Mucosa of rectum (tissue), 2 donors: Measurements from ENCODE around the gene ADCY5.

ENCODE experiments used
- H3K27ac ChIP-seq, 2 donors: one replicate each; pipeline ENCODE4 v1.7.0; 2013; ENCODE audit warnings: inconsistent platforms in 2 of 2, low read depth in 2 of 2, low read length in 2 of 2
- H3K27me3 ChIP-seq, 2 donors: one replicate each; pipeline ENCODE4 v1.7.0; 2013; ENCODE audit warnings: low read length in 2 of 2; ENCODE audit not compliant: control insufficient read depth in 2 of 2, insufficient read depth in 2 of 2
- H3K36me3 ChIP-seq, 2 donors: one replicate each; pipeline ENCODE4 v1.7.0; 2013; ENCODE audit warnings: low read length in 2 of 2; ENCODE audit not compliant: control insufficient read depth in 2 of 2, insufficient read depth in 2 of 2
- H3K4me1 ChIP-seq, 2 donors: one replicate each; pipeline ENCODE4 v1.7.0; 2013; ENCODE audit warnings: low read length in 2 of 2, mild to moderate bottlenecking in 1 of 2; ENCODE audit not compliant: control insufficient read depth in 2 of 2, insufficient read depth in 2 of 2
- H3K4me3 ChIP-seq, 2 donors: one replicate each; pipeline ENCODE4 v1.7.0; 2013; ENCODE audit warnings: low read length in 2 of 2
- H3K9ac ChIP-seq, 2 donors: one replicate each; pipeline ENCODE4 v1.7.0; 2013; ENCODE audit warnings: low read length in 2 of 2, low read depth in 1 of 2, mild to moderate bottlenecking in 1 of 2
- H3K9me3 ChIP-seq, 2 donors: one replicate each; pipeline ENCODE4 v1.7.0; 2013; ENCODE audit warnings: low read length in 2 of 2; ENCODE audit not compliant: control insufficient read depth in 2 of 2
- donor health status: healthy.
- donor health status: Normal muscosa, but diverticular disease.

ADCY5 gene

DNA sequence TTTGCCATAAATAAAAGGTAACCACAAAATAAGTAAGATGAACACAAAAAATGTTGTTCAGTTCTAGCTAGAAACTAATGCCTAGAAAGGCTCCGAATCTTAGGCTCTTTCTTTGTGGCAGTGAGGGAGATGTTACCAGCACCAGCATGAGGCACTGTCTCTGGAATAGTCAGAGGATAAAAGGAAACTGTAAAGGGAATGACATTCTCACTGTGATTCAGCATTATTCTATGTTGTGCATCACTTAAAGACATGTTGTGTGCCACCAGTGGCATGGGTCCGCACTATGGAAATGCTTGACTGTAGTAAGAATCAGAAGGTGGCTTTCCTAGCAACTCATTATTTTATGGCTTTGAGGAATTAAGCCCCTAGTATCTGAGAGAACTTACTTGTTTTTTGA is 176.3 kb downstream of the ADCY5 start:
- Histone ChIP-seq H3K9me3 (no peaks in the 10 kb centered on the region), H3K27ac (no peak overlapping the region), H3K4me1 (no peaks in the 10 kb centered on the region), H3K36me3 (peaks cover 5% of the 10 kb centered on the region in 2 donors), H3K27me3 (no peaks in the 10 kb centered on the region), H3K4me3 (no peak overlapping the region), H3K9ac (no peak overlapping the region)

DNA sequence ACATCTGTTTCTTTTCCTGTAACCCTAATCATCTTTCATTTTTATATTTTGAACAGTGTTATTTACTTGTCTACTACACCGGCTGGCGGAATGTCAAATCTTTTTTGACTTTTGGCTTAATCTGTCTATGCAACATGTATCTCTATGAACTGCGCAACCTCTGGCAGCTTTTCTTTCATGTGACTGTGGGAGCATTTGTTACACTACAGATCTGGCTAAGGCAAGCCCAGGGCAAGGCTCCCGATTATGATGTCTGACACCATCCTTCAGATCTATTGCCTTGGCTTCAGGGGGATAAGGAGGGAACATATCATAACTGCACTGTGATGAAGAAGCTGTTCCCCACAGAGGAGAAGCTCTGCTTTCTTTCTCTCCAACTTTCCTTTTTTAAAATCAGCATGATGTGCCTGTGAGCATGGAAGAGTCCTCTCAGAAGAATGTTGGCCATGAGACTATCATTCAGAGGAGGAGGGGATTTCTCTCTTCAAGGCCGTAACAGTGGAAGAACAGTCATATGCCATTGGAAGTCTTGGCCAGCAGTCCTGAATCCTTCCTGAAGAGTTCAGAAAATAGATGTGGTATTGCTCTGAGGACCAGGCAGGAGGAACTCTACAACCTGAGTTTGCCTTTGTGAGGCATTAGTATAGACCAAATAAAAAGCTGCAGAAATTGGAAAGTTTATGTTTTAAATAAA is 177.3 kb downstream of the ADCY5 start:
- Histone ChIP-seq H3K9me3 (no peaks in the 10 kb centered on the region), H3K27me3 (no peaks in the 10 kb centered on the region), H3K4me1 (no peaks in the 10 kb centered on the region), H3K36me3 (peaks cover 5% of the 10 kb centered on the region in 2 donors), H3K27ac (no peak overlapping the region), H3K4me3 (no peak overlapping the region), H3K9ac (no peak overlapping the region)

GRCh38 chr3:123270818-123271217 is 178.1 kb downstream of the ADCY5 start:
- H3K4me3 ChIP-seq = no peak overlapping the region
- no peak overlapping the region for H3K27ac ChIP-seq
- peaks cover 5% of the 10 kb centered on the region in 2 donors for H3K36me3 ChIP-seq
- no peaks in the 10 kb centered on the region for H3K4me1 ChIP-seq
- H3K9ac ChIP-seq = no peak overlapping the region
- no peaks in the 10 kb centered on the region for H3K9me3 ChIP-seq
- no peaks in the 10 kb centered on the region for H3K27me3 ChIP-seq

- no peaks in the 10 kb centered on the region for H3K4me1 ChIP-seq
- peaks cover 5% of the 10 kb centered on the region in 2 donors for H3K36me3 ChIP-seq
- no peak overlapping the region for H3K27ac ChIP-seq
- no peaks in the 10 kb centered on the region for H3K27me3 ChIP-seq
- H3K9ac ChIP-seq = no peak overlapping the region
- no peak overlapping the region for H3K4me3 ChIP-seq
- no peaks in the 10 kb centered on the region for H3K9me3 ChIP-seq
Measured at GRCh38 chr3:123267821-123268220, 181.1 kb downstream of the ADCY5 start.

GRCh38 chr3:123263941-123264340 is 184.9 kb downstream of the ADCY5 start:
- Histone ChIP-seq H3K9ac (no peak overlapping the region), H3K36me3 (peaks cover 4 to 5% of the 10 kb centered on the region in 2 donors), H3K27me3 (no peaks in the 10 kb centered on the region), H3K9me3 (no peaks in the 10 kb centered on the region), H3K4me3 (no peak overlapping the region), H3K4me1 (no peaks in the 10 kb centered on the region), H3K27ac (no peak overlapping the region)

DNA sequence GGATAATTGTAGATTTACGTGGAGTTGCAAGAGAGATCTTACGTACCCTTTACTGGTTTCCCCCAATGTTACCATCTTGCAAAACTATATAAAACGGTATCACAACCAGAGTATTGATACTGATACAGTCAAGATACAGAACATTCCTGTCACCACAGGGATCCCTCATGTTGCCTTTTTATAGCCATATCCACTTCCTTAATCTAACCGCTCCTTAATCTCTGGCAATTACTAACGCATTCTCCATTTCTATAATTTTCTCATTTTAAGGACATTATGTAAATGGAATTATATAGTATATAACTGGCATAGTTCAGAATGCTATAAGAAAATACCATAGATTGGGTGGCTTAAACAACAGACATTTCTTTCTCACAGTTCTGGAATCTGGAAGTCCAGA is 186.0 kb downstream of the ADCY5 start:
- Histone ChIP-seq H3K9me3 (no peaks in the 10 kb centered on the region), H3K27me3 (no peaks in the 10 kb centered on the region), H3K4me1 (no peaks in the 10 kb centered on the region), H3K27ac (no peak overlapping the region), H3K9ac (no peak overlapping the region), H3K36me3 (peaks cover 0 to 4% of the 10 kb centered on the region in 2 donors), H3K4me3 (no peak overlapping the region)

- no peak overlapping the region for H3K27ac ChIP-seq
- no peak overlapping the region for H3K9ac ChIP-seq
- no peaks in the 10 kb centered on the region for H3K27me3 ChIP-seq
- H3K9me3 ChIP-seq = no peaks in the 10 kb centered on the region
- H3K4me3 ChIP-seq = no peak overlapping the region
- peaks cover 0 to 4% of the 10 kb centered on the region in 2 donors for H3K36me3 ChIP-seq
- no peaks in the 10 kb centered on the region for H3K4me1 ChIP-seq
Measured at GRCh38 chr3:123262226-123262625, 186.7 kb downstream of the ADCY5 start.

DNA sequence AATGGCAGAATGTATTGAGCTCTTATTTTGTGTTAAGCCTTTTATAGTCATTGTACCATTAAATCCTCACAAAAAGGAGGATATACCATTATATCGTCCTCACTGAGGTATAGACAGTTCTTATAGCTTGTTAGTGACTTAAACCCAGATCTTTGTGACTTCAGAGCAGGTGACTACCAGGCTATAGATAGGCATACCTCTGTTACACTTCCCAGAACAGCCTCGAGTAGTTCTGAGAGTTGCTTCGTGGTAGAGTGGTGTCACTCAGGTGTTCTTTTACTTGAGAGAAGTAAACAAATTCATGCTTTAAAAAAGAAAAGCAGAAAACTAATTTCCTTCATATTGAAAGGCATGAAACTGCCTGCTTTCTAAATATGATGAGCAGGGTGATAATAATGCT is 187.2 kb downstream of the ADCY5 start:
- H3K27me3 ChIP-seq = no peaks in the 10 kb centered on the region
- H3K4me3 ChIP-seq = no peak overlapping the region
- H3K36me3 ChIP-seq = peaks cover 0 to 4% of the 10 kb centered on the region in 2 donors
- H3K27ac ChIP-seq = no peak overlapping the region
- H3K4me1 ChIP-seq = no peaks in the 10 kb centered on the region
- no peaks in the 10 kb centered on the region for H3K9me3 ChIP-seq
- H3K9ac ChIP-seq = no peak overlapping the region

DNA sequence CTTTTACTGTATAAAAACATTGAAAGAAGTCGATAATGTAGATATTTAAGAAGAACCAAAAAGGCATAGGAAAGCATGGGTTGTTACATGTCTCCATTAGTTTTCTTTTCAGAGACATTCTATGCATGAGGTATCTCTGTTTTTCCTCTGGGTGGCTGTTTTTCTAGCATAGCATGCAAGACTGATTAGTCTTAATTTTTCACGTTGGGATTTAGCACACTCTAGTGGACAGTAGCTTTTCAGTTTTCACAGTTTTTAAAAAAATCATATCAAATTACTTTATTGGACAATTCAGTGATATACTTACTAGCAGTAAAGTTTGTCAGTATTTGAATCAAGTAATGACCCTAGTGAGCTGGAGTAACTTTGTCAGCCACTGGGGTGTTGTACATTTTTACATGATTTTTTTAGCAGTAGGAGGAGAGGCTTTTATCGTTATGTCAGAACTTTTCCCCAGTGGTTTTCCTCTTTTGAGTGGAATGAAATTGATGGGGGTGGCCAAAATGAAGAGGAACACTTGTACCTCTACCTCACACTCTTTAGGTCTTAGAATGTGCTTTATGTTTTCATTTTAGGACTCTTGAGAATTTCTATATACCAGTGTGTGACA is 190.0 kb downstream of the ADCY5 start:
- H3K4me3 ChIP-seq = no peak overlapping the region
- no peaks in the 10 kb centered on the region for H3K9me3 ChIP-seq
- no peak overlapping the region for H3K27ac ChIP-seq
- peaks cover 0 to 6% of the 10 kb centered on the region in 2 donors for H3K36me3 ChIP-seq
- no peak overlapping the region for H3K9ac ChIP-seq
- no peaks in the 10 kb centered on the region for H3K27me3 ChIP-seq
- no peaks in the 10 kb centered on the region for H3K4me1 ChIP-seq

- H3K27me3 ChIP-seq = no peaks in the 10 kb centered on the region
- H3K4me1 ChIP-seq = no peaks in the 10 kb centered on the region
- no peak overlapping the region for H3K4me3 ChIP-seq
- H3K9me3 ChIP-seq = no peaks in the 10 kb centered on the region
- no peak overlapping the region for H3K27ac ChIP-seq
- no peak overlapping the region for H3K9ac ChIP-seq
- H3K36me3 ChIP-seq = peaks cover 0 to 6% of the 10 kb centered on the region in 2 donors
Measured at GRCh38 chr3:123258359-123258758, 190.5 kb downstream of the ADCY5 start.
